BLaER1 (cell line): ENCODE measurements around the gene FER1L5.
"Not testable (repeated sequence)": the region's sequence is repeated elsewhere in the genome, so short reads cannot be mapped to it uniquely, and the experiment has no call there.

Experiments
- H3K27ac ChIP-seq: shearing (Covaris generic); formaldehyde crosslinking; 2 replicates; pipeline ENCODE4 v1.8.1; 2022
- H3K27me3 ChIP-seq: shearing (Covaris generic); formaldehyde crosslinking; 2 replicates; pipeline ENCODE4 v1.8.1; 2022
- H3K36me3 ChIP-seq: shearing (Covaris generic); formaldehyde crosslinking; 2 replicates; pipeline ENCODE4 v1.8.1; 2022
- H3K4me1 ChIP-seq: shearing (Covaris generic); formaldehyde crosslinking; 2 replicates; pipeline ENCODE4 v1.8.1; 2022
- H3K4me2 ChIP-seq: shearing (Covaris generic); formaldehyde crosslinking; 2 replicates; pipeline ENCODE4 v1.8.1; 2022
- H3K4me3 ChIP-seq: shearing (Covaris generic); formaldehyde crosslinking; 2 replicates; pipeline ENCODE4 v1.8.1; 2022
- H3K9ac ChIP-seq: shearing (Covaris generic); formaldehyde crosslinking; 2 replicates; pipeline ENCODE4 v1.8.1; 2022
- H3K9me3 ChIP-seq: shearing (Covaris generic); formaldehyde crosslinking; 2 replicates; pipeline ENCODE4 v1.8.1; 2022
- H4K20me1 ChIP-seq: shearing (Covaris generic); formaldehyde crosslinking; 2 replicates; pipeline ENCODE4 v1.8.1; 2022
- Cebpa-rat ChIP-seq: shearing (Covaris generic); IDR thresholded peaks from 2 replicates; pipeline ENCODE4 v1.8.1; 2022

FER1L5 gene

DNA sequence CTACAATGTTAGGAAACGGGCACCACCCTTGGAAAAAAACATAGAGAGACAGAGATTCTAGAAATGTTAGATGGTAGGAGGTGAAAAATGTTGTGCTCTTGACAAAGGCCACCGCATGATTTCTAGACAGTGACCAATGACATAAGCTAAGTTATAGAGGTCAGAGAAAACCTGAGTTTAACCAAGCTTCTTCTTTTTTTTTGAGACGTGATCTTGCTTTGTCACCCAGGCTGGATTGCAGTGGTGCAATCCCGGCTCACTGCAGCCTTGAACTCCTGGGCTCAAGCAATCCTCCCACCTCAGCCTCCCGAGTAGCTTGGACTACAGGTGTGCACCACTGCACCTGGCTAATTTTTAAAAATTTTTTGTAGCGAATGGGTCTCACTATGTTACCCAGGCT lies 13.0 kb downstream of the FER1L5 start:
- no peak for TF ChIP-seq Cebpa-rat
- Histone ChIP-seq H4K20me1 (no peaks in the 10 kb centered on the region), H3K9me3 (no peaks in the 10 kb centered on the region; the same call in 1 of the 2 replicates), H3K27ac (no peak overlapping the region), H3K36me3 (no peaks in the 10 kb centered on the region), H3K9ac (no peak overlapping the region), H3K4me2 (no peak overlapping the region), H3K27me3 (no peaks in the 10 kb centered on the region), H3K4me3 (no peak overlapping the region), H3K4me1 (no peaks in the 10 kb centered on the region)

DNA sequence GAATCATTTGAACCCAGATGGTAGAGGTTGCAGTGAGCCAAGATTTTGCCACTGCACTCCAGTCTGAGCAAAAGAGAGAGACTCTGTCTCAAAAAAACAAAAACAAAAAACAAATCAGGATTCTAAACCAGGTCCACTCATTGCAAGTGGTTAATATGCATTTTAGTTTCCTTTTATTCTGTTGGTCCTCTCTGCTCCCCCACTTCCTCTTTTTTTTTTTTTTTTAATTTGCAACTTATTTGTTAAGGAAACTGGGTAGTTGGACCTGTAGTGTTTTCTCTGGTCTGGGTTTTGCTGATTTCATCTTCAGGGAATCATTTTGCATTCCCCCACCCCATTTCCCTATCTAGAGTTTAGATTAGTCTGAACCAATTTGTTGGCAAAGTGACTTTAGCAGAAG lies 14.0 kb downstream of the FER1L5 start:
- no peak for TF ChIP-seq Cebpa-rat
- no peak overlapping the region for H3K4me2 ChIP-seq
- H4K20me1 ChIP-seq: no peaks in the 10 kb centered on the region
- H3K4me3 ChIP-seq: no peak overlapping the region
- no peaks in the 10 kb centered on the region; the same call in 1 of the 2 replicates for H3K9me3 ChIP-seq
- H3K4me1 ChIP-seq: no peaks in the 10 kb centered on the region
- H3K9ac ChIP-seq: no peak overlapping the region
- H3K27me3 ChIP-seq: no peaks in the 10 kb centered on the region
- no peaks in the 10 kb centered on the region for H3K36me3 ChIP-seq
- no peak overlapping the region for H3K27ac ChIP-seq

GRCh38 chr2:96661324-96661723 lies 18.8 kb downstream of the FER1L5 start:
- no peaks in the 10 kb centered on the region for H4K20me1 ChIP-seq
- no peak overlapping the region for H3K9ac ChIP-seq
- no peaks in the 10 kb centered on the region for H3K4me1 ChIP-seq
- H3K27me3 ChIP-seq: no peaks in the 10 kb centered on the region
- H3K9me3 ChIP-seq: peaks cover 5% of the 10 kb centered on the region
- H3K27ac ChIP-seq: no peak overlapping the region
- no peak for TF ChIP-seq Cebpa-rat
- H3K4me3 ChIP-seq: no peak overlapping the region
- no peak overlapping the region for H3K4me2 ChIP-seq
- no peaks in the 10 kb centered on the region for H3K36me3 ChIP-seq

- H3K9ac ChIP-seq: no peak overlapping the region
Measured at GRCh38 chr2:96662360-96662759, 19.8 kb downstream of the FER1L5 start.

GRCh38 chr2:96663177-96663576 lies 20.6 kb downstream of the FER1L5 start:
- Histone ChIP-seq H3K9me3 (peaks cover 5% of the 10 kb centered on the region), H3K27ac (no peak overlapping the region), H3K27me3 (no peaks in the 10 kb centered on the region), H3K4me2 (no peak overlapping the region), H3K4me3 (no peak overlapping the region), H3K9ac (no peak overlapping the region), H4K20me1 (no peaks in the 10 kb centered on the region), H3K36me3 (no peaks in the 10 kb centered on the region), H3K4me1 (no peaks in the 10 kb centered on the region)
- TF ChIP-seq Cebpa-rat: no peak

More at GRCh38 chr2:96662360-96662759, 19.8 kb downstream of the FER1L5 start:
- Histone ChIP-seq H4K20me1 (no peaks in the 10 kb centered on the region), H3K27ac (no peak overlapping the region), H3K4me2 (no peak overlapping the region), H3K4me1 (no peaks in the 10 kb centered on the region), H3K36me3 (no peaks in the 10 kb centered on the region), H3K4me3 (no peak overlapping the region), H3K27me3 (no peaks in the 10 kb centered on the region), H3K9me3 (peaks cover 5% of the 10 kb centered on the region)
- no peak for TF ChIP-seq Cebpa-rat

DNA sequence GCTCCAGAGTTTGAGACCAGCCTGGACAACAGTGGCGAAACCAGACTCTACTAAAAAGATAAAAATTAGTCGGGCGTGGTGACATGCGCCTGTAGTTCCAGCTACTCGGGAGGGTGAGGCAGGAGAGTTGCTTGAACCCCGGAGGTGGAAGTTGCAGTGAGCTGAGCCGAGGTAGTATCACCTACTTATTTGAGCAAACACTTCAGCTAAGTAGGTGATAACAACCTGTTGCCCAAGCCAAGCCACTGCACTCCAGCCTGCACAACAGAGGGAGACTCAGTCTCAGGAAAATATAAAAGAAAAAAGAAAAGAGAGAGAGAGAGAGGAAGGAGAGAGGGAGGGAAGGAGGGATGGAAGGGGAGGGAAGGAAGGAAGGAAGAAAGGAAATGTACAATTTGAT lies 21.3 kb downstream of the FER1L5 start:
- Histone ChIP-seq H3K4me3 (no peak overlapping the region), H3K36me3 (no peaks in the 10 kb centered on the region), H3K27ac (no peak overlapping the region), H3K4me1 (no peaks in the 10 kb centered on the region), H3K9ac (no peak overlapping the region), H3K27me3 (no peaks in the 10 kb centered on the region), H3K4me2 (no peak overlapping the region), H4K20me1 (no peaks in the 10 kb centered on the region), H3K9me3 (peaks cover 5% of the 10 kb centered on the region)
- TF ChIP-seq Cebpa-rat: no peak

DNA sequence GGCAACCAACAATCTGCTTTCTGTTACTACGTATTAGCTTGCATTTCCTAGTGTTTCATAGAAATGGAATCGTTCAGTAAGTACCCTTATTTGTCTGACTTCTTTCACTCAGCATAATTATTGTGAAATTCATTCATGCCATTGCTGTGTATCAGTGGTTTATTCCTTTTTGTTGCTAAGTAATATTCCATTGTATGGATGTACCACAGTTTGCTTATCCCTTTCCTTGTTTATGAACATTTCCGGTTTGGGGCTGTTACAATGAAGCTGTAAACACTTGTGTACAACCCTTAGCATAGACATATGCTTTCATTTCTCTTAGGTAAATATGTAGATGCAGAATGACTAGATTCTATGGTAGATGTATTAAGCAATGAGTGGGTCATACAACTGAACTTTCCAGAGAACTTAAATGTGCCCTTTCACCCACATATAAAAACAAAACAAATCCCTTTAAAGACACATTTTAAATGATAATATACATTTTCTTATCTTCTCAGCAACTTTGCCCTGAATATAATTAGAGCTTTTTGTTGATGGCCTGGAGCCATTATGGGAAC lies 21.9 kb downstream of the FER1L5 start:
- Histone ChIP-seq H4K20me1 (no peaks in the 10 kb centered on the region), H3K4me1 (no peaks in the 10 kb centered on the region), H3K4me3 (no peak overlapping the region), H3K9me3 (peaks cover 5% of the 10 kb centered on the region), H3K9ac (no peak overlapping the region), H3K36me3 (no peaks in the 10 kb centered on the region), H3K27ac (no peak overlapping the region), H3K27me3 (no peaks in the 10 kb centered on the region), H3K4me2 (no peak overlapping the region)
- TF ChIP-seq Cebpa-rat: no peak; the same call in 1 of the 2 replicates

GRCh38 chr2:96665083-96665569 lies 22.6 kb downstream of the FER1L5 start:
- Histone ChIP-seq H3K27ac (no peak overlapping the region), H3K9me3 (peaks cover 5% of the 10 kb centered on the region; the same call in 1 of the 2 replicates), H3K27me3 (no peaks in the 10 kb centered on the region), H3K4me1 (no peaks in the 10 kb centered on the region), H3K36me3 (no peaks in the 10 kb centered on the region), H3K9ac (no peak overlapping the region), H3K4me3 (no peak overlapping the region), H4K20me1 (no peaks in the 10 kb centered on the region), H3K4me2 (no peak overlapping the region)
- TF ChIP-seq Cebpa-rat: no peak

DNA sequence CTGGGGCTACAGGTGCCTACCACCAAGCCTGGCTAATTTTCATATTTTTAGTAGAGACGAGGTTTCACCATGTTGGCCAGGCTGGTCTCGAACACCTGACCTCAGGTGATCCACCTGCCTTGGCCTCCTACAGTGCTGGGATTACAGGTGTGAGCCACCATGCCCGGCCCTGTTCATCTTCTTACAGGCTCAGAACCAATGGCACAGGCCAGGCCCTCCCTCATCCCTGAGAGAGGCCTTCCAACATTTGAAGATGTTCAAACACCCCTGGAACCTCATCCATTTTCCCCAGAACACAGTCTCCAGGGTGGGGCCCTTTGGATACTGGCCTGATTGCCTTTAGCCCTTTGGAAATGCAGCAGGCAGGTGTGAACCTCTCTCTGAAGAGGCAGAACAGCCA lies 23.2 kb downstream of the FER1L5 start:
- not testable (repeated sequence) for H3K27ac ChIP-seq, H3K4me1 ChIP-seq, H4K20me1 ChIP-seq, H3K9ac ChIP-seq, H3K4me3 ChIP-seq, H3K36me3 ChIP-seq, H3K4me2 ChIP-seq, H3K9me3 ChIP-seq, H3K27me3 ChIP-seq

- Histone ChIP-seq H3K4me1 (no peaks in the 10 kb centered on the region), H3K27ac (no peak overlapping the region), H3K4me3 (no peak overlapping the region), H3K9me3 (peaks cover 5% of the 10 kb centered on the region; the same call in 1 of the 2 replicates), H3K9ac (no peak overlapping the region), H3K4me2 (no peak overlapping the region), H4K20me1 (no peaks in the 10 kb centered on the region), H3K27me3 (no peaks in the 10 kb centered on the region), H3K36me3 (no peaks in the 10 kb centered on the region)
- no peak for TF ChIP-seq Cebpa-rat
Measured at GRCh38 chr2:96668771-96669170, 26.2 kb downstream of the FER1L5 start.
